Liver (tissue), 3 donors: ENCODE data around the gene GOLGA5.

Experiments
- ATF3 ChIP-seq: IDR thresholded peaks from 2 replicates; pipeline ENCODE4 v1.6.1; 2016; ENCODE audit warnings: antibody characterized with exemption
- CTCF ChIP-seq: fragments of 150-350 bp; IDR thresholded peaks from 2 replicates; pipeline ENCODE4 v1.5.1; 2017; ENCODE audit warnings: improper control_type of control experiment, low read depth, low read length; ENCODE audit not compliant: missing input control
- EGR1 ChIP-seq, 2 donors: IDR thresholded peaks; 2 replicates each; pipeline ENCODE4 v1.6.1; 2016 to 2018; ENCODE audit warnings: antibody characterized with exemption in 2 of 2, low read depth in 2 of 2
- JUND ChIP-seq, 2 donors: IDR thresholded peaks; 2 replicates each; pipeline ENCODE4 v1.6.1; 2016; ENCODE audit warnings: antibody characterized with exemption in 2 of 2
- MAX ChIP-seq: IDR thresholded peaks from 2 replicates; pipeline ENCODE4 v1.6.1; 2016; ENCODE audit warnings: antibody characterized with exemption
- REST ChIP-seq: IDR thresholded peaks from 2 replicates; pipeline ENCODE4 v1.6.1; 2016; ENCODE audit warnings: antibody characterized with exemption, mild to moderate bottlenecking
- RXRA ChIP-seq, 2 donors: IDR thresholded peaks; 2 replicates each; pipeline ENCODE4 v1.6.1; 2017 to 2018; ENCODE audit warnings: antibody characterized with exemption in 2 of 2, mild to moderate bottlenecking in 1 of 2
- YY1 ChIP-seq: IDR thresholded peaks from 2 replicates; pipeline ENCODE4 v1.6.1; 2016; ENCODE audit warnings: antibody characterized with exemption, mild to moderate bottlenecking
- donor health status: healthy.
- donor health status: healthy.

GRCh38 chr14:92783813-92784431 lies 10.2 kb upstream of the GOLGA5 start:
- TF ChIP-seq YY1 = no peak
- peak; percentile 54 for TF ChIP-seq CTCF
- TF ChIP-seq REST = no peak
- TF ChIP-seq JUND (IDR thresholded peaks at IDR 0.05) = no peak
- no peak for TF ChIP-seq RXRA (IDR thresholded peaks at IDR 0.05)
- no peak for TF ChIP-seq MAX
- no peak for TF ChIP-seq EGR1 (IDR thresholded peaks at IDR 0.05; ENCODE audit: low read depth in 2 of 2)
- TF ChIP-seq ATF3 = no peak
